GM19025 (cell line): ENCODE data around the gene PGGHG.
"Not testable (repeated sequence)": the region's sequence is repeated elsewhere in the genome, so short reads cannot be mapped to it uniquely, and the experiment has no call there.

ENCODE experiments used
- ATAC-seq: cut with Tn5 transposase; IDR thresholded peaks from one replicate; pipeline ENCODE4 v1.9.1; 2021; ENCODE audit warnings: mild to moderate bottlenecking, low read depth, moderate library complexity; ENCODE audit not compliant: unreplicated experiment

The PGGHG gene

DNA sequence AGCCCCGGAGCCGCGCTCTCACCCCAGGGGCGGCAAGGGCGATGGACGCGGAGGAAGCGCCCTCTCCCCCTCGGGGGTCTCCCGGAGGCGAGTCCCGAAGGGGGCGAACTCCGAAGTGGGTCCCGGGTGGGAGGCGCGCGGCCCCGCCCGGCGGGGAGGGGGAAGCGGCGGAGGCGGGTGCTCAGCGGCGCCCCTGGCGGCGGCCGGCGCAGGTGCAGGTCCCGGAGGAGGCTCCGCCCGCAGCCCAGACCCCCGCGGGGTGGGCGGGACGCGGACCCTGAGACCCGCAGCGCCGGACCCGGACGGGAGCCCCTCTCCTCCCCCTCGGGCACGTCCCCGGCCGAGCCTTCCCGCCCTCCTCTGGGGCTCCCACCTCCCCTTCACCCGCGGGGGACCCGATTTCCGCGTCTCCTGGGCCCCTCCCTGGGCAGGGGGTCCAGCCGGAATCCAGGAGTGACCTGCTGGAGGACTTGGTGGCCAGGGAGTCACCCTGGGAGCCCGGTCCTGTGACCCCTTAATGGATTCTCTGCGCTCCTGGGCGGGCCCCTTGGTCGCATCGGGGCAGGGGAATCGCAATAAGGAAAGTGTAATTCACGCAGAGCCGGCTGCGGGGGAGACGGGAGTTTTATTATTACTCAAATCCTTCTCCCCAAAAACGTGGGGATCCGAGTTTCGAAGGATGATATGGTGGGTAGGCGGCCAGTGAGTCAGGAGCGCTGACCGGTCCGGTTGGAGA is 22.3 kb downstream of the PGGHG start:
- ATAC-seq, result peak; percentile 30

DNA sequence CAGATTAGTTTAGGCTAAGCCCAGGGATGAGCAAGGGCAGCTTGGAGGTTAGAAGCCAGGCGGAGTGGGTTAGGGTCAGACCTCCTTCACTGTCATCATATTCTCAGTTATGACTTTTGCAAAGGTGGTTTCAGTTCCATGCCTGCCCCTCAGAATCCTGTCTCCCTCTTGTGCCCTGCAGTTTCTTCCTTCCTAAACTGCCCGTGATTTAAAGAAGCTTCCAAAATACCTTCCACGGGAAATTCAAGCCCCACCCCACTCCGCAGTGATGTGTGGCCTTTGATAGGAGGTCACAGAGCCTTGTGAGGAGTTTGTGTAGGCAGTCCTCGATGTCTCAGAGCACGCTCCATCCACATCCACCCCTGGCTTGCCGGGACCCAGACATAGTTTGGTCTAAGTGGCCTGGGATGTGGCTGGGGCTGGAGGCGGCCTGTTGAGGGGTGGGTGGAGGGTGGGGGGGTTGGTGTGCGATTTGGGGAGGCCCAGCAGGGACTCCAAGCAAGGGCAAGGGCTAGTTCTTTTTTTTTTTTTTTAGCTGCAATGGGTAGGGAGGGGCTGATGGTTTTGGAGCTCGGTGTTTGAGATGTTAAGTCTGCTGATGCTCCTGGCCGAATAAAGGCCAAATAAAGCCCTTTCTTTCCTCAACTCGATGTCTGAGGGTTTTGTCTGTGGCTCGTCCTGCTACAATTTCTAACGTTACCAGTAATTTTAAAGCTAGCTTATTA is 23.3 kb downstream of the PGGHG start:
- no peak for ATAC-seq

DNA sequence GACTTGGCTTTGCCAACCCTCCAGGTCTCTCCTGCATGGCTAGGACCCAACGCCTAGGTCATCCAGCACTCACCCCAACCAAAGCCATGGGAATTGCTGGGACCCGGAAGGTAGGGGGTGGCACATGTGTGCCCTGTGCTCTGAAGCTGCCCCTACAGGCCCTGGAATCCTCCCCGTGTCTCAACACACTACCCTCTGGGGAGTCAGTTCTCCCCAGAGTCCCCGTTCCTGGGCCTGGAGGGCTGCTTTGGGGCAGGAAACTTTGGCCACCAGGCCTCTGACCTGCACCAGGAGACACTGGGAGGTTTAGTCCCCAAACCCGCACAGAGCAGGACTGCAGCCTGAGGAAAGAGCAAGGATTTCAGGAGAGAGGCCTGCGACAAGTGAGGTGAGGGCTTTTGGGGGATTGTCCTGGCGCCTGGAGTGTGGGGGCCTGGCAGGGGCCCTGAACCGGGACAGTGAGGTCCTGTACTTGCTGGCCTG is 24.4 kb downstream of the PGGHG start:
- ATAC-seq, result no peak

DNA sequence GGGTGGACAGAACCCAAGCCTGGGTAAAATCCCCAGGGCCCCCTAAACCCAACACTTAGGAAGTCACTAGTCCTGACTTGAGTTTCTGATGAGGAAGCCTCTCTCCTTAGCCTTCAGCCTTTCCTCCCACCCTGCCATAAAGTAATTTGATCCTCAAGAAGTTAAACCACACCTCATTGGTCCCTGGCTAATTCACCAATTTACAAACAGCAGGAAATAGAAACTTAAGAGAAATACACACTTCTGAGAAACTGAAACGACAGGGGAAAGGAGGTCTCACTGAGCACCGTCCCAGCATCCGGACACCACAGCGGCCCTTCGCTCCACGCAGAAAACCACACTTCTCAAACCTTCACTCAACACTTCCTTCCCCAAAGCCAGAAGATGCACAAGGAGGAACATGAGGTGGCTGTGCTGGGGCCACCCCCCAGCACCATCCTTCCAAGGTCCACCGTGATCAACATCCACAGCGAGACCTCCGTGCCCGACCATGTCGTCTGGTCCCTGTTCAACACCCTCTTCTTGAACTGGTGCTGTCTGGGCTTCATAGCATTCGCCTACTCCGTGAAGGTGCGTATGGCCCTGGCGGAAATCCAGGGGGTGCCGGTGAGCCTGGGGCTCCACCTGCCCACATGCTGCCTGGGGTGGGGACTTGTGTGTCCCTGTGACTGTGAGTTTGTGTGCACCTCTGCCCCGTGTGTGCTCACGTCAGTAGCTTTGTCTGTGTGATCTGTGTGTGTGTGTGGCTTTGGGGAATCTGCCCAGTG is 25.0 kb downstream of the PGGHG start, which contains the start of gene IFITM1:
TSS of gene IFITM1 (plus strand) at position 254 of the 767 bp plus-strand sequence. CDS start at position 385, 131 bp downstream.
- ATAC-seq, result no peak

DNA sequence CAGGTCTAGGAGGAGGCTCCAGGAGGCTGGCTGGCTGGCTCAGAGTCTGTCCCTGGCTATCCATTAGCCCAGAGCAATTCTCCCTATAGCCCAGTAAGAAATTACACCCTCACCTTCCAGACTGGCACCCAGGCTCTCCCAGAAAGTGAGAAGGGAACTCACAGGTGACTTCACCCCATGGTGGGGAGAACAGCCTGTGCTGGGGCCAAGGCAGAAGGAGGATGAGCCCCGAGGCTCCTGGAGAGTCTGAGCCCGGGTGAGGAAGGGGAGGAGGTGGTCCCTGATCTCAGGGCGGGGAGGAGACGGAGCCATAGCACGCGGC is 25.6 kb downstream of the PGGHG start:
- not testable (repeated sequence) for ATAC-seq

DNA sequence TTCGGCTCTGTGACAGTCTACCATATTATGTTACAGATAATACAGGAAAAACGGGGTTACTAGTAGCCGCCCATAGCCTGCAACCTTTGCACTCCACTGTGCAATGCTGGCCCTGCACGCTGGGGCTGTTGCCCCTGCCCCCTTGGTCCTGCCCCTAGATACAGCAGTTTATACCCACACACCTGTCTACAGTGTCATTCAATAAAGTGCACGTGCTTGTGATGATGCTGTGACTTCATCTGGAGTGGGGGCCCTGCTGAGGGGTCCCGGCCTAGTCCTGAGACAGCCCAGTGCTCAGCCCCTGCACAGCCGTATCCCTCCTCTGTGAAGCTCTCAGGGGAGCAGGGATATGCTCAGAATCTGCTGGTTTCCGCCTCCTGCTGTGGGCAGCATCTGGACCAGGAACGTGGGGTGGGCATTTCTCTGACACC is 26.1 kb downstream of the PGGHG start:
- ATAC-seq, result no peak

DNA sequence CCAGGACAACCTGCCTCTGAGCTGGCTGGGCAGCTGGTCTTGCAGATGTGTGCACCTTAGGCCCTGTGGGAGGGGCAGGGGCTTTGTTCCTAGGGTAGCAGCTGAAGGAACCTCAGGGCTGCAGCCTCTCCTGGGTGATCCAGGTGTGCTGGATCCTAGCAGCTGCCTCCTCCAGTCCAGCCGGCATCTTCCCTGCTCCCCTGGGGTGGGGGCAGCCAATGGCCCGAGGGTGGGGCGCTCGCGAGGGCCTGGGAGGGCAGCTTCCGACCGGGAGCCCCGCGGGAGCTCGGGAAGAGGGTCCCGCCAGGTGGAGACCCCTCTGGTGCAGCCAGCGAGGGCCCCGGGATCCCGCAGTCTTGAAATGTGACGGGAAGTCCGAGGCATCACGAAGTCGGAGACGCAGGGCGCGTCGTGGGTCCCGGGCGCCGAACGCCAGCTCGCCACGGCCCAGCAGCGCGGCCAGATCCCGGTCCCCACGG is 26.6 kb downstream of the PGGHG start:
- no peak for ATAC-seq

DNA sequence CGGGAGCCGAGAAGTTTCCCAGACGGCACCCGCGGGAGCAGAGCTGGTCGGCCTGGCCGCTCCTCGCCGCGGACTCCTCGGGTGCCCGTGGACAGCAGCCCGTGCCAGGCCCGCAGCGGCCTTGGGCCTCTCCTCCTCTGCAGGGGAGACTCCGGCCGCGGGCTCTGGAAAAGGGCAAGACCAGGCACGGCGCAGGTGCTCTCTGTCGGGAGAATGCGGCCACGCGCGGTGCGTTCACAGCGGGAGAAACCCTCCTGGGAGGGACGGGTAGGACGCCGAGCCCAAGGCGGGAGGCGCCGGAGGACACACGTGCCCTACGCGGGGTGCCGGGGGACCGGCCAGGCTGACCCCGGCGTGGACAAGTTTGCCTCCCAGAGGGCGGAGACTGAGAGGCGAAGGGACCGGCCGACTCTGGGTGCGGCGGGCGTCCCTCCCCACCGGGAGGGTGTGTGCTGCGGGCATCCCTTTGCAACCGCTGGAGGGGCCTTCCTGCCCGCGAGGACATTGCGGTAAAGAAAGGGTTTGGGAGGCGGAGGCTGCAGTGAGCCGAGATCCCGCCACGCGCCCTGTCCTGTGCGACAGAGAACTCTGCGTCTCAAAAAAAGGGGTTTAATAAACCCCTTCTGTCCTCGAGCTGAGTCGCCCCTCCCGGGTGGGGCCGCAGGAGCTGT is 27.2 kb downstream of the PGGHG start:
- no peak for ATAC-seq

DNA sequence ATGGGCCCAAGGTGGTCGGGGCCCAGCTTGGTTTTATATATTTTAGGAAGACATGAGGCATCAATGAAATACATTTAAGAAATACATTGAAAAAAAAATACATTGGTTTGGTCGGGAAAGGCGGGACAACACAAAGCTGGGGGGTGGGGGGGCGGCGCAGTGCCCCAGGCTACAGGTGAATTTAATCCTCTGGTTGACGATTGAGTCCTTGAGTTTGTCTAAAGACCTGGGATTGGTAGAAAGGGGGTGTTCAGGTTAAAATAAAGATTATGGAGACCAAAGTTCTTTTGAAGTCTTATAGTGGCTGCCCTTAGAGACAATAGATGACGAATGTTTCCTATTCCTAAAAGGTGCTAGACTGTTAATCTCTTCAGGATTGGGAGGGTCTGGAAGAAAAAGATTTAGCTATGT is 28.0 kb downstream of the PGGHG start:
- ATAC-seq, result no peak

DNA sequence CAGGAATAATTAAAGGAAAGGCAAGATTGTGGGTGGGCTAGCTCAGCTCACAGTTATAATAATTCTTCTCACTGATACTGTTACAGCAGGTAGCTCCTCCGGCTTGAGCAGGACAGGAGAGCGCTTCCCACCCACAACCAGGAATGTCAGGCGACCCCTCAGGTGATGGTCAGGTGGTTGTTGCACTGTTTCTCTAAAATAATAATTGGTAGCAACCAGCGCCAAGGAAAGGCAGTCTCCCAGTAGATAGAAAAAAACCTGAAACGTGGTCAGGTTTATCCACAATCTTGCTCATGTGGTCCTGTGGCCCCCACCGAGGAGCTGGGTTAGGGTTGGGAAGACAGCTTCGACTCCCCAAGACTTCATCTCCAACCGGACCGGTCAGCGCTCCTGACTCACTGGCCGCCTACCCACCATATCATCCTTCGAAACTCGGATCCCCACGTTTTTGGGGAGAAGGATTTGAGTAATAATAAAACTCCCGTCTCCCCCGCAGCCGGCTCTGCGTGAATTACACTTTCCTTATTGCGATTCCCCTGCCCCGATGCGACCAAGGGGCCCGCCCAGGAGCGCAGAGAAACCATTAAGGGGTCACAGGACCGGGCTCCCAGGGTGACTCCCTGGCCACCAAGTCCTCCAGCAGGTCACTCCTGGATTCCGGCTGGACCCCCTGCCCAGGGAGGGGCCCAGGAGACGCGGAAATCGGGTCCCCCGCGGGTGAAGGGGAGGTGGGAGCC is 28.9 kb downstream of the PGGHG start:
- ATAC-seq, result not testable (repeated sequence)

DNA sequence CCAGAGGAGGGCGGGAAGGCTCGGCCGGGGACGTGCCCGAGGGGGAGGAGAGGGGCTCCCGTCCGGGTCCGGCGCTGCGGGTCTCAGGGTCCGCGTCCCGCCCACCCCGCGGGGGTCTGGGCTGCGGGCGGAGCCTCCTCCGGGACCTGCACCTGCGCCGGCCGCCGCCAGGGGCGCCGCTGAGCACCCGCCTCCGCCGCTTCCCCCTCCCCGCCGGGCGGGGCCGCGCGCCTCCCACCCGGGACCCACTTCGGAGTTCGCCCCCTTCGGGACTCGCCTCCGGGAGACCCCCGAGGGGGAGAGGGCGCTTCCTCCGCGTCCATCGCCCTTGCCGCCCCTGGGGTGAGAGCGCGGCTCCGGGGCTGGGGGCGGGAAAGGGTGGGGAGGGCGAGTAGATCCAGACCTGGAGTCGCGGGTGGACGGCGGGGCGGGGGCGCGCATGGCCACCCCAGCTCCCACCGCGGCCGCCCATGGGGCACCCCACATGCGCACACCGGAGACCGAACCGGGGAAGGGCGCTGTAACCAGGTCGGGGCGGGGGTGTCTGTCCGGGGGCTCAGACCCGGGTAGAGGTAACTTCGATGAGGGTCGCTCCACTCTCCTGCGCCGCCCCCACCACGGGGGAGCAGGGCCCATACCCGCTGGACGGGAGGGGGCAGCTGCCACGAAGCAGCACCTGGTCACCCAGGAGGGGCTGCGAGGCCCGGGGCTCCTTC is 29.6 kb downstream of the PGGHG start:
- ATAC-seq, result not testable (repeated sequence)

DNA sequence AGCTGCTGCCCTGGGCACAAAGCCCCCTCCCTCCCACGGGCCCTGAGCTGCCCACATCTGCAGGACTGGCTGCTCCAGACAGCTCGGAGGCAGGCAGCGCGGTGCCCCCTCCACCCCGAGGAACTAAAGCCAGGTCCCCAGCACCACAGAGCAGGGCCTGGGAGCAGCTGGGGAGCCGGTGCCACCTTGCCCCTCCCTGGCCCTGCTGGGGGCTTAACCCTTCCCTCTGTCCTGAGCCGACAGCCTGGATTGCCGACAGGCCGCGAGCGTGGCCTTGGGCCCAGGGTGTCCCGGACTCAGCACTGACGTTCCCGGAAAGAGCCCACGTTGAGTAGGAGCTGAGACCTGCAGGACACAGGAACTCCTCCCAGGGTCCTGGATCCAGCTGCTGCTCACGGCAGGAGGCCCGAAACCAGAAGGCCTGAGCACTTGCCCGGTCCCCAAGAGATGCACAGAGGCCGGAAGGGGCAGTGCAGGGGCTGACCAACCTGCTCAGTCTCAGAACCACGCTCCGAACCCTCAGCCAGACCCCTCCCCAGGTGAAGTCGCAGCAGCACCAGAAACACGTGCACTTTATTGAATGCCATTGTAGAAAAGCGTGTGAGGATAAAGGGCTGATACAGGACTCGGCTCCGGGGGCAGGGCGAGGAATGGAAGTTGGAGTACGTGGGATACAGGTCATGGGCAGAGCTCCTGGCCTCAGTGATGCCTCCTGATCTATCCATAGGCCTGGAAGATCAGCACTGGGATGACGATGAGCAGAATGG is 30.4 kb downstream of the PGGHG start:
- not testable (repeated sequence) for ATAC-seq

DNA sequence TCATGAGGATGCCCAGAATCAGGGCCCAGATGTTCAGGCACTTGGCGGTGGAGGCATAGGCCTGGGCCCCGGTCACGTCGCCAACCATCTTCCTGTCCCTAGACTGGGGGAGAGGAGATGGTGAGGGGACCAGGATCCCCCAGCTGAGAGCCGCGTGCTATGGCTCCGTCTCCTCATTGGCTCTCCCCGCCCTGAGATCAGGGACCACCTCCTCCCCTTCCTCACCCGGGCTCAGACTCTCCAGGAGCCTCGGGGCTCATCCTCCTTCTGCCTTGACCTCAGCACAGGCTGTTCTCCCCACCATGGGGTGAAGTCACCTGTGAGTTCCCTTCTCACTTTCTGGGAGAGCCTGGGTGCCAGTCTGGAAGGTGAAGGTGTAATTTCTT is 31.0 kb downstream of the PGGHG start:
- ATAC-seq, result not testable (repeated sequence)

DNA sequence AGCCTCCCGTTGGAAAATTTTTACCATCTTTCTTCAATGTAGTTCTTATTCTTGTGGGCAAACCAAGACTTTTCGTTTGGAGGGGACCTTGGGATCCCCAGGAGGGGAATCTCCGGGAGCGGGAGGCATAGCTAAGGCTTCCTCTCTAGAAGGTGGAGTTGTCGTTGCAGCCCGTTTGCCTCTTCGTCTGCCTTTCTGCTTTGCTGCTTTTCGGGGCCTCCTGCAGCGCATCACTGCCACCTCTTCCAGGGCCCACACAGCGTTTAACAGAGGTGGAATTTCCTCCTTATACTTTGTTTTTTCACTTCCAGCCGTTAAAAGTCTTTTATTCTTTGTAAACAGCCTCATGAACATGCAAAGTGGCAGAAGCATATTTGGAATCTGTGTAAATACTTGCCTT is 35.2 kb downstream of the PGGHG start:
- ATAC-seq, result no peak

DNA sequence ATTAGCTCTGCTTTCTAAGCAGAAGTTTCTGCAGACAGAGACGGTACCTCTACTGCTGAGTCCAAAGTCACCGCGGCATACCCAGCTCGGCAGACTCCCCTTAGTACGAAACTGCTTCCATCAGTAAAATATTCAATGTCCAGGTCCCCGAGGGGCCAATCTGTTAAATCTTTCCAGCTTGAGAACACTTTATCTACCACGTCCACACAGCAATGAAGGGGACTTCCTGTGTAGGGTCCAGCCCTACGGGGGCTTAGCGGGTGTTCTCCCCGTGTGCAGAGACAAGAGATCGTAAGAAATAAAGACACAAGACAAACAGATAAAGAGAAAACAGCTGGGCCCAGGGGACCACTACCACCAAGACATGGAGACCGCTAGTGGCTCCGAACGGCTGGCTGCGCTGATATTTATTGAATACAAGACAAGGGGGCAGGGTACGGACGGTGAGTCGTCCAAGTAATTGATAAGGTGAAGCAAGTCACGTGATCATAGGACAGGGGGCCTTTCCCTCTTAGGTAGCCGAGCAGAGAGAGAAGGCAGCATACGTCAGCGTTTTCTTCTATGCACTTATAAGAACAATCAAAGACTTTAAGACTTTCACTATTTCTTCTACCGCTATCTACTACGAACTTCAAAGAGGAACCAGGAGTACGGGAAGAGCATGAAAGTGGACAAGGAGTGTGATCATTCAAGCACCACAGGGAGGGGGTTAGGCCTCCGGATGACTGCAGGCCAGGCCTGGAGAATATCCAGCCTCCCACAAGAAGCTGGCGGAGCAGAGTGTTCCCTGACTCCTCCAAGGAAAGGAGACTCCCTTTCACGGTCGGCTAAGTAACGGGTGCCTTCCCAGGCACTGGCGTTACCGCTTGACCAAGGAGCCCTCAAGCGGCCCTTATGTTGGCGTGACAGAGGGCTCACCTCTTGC is 35.9 kb downstream of the PGGHG start:
- not testable (repeated sequence) for ATAC-seq

DNA sequence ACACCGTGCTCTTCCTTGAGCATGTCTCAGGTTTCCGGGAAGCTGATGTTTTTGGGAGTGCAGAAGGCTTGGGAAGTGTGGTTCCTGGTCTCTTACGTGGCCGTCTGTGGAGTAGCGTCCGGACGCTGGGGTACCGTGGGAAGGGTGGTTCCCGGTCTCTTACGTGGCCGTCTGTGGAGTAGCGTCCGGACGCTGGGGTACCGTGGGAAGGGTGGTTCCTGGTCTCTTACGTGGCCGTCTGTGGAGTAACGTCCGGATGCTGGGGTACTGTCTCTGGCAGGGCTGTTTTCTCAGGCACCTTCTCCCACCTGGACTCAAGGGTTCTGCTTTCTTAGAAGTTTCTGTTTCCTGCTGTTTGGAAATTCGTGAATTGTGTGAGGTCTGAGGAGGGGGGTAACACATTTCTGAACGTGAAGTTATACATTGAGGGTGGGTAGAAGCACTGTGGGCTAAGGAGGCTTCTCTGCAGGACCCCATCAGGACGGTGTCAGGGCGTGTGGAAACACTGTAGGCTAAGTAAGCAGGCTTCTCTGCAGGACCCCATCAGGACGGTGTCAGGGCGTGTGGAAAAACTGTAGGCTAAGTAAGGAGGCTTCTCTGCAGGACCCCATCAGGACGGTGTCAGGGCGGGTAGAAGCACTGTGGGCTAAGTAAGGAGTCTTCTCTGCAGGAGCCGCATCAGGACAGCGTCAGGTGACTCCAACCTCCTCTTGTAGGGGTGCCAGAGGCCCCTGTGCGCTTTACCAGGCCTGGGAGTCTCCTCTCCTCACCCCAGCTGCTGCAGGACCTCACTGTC is 37.1 kb downstream of the PGGHG start:
- ATAC-seq, result no peak

DNA sequence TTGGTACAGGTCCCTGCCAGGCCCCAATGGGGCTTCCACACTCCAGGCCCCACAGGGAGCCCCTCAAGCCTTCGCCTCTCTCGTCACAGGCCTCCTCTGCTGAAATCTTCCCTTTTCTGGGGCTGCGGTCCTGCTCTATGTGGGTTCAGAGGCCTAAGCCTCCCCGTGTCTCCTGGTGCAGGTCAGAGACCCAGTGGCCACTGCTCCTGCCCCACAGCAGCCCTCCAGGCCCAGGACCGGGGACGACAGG is 37.6 kb downstream of the PGGHG start:
- ATAC-seq, result no peak
